EL (cell line): Measurements from ENCODE around the gene CXADR.

ENCODE experiments used
- DNase-seq: peaks from one replicate; pipeline ENCODE4 v3.0.0-alpha.2; 2016

CXADR gene

DNA sequence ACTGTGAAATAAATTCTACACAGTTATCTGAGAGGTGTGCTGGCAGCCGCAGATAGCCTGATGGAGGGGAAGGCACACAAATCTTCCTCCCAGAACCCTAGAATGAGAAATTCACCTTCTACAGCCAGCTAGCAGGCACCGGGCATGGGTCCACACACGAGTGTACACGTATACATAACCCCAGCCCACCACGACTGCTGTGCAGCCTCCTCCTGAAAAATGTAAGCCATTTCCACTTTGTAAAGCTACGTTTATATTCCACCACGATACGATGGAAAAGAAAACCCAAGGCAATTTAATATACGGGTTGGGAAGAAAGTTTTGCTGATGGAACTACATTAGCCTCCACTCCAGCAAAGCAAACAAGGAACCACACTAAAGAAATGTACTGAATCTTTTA, 98.1 kb downstream of the CXADR start:
- DNase-seq: peak; percentile 7

DNA sequence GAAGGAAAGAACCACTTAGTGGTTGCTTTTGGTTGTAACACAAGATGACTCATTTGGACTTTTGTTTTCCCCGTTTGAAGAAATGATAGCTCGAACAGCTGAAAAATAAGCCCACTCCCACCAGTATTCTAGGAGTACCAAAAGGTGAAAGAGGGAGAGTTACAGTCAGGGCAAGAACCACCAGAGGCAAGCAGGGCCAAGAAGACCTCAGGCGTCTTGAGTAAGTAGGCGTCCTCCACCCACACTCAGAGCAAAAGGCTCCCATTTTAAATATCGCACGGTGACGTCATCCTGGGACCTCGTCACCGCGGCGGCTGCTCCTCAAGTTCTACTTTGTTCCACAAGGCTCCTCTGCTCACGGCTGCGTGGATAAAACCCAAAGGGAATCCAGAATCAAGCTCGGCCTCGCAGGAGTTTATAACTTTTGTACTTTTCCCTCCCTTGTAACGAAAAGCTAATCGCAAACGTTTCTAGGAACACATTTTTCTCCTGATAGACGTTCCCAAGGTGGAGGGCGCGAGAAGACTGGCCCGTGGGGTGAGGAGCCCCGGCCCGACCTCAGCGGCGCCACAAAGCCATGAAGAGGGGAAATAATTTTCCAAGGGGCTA, 98.7 kb downstream of the CXADR start:
- peak; percentile 90 for DNase-seq

DNA sequence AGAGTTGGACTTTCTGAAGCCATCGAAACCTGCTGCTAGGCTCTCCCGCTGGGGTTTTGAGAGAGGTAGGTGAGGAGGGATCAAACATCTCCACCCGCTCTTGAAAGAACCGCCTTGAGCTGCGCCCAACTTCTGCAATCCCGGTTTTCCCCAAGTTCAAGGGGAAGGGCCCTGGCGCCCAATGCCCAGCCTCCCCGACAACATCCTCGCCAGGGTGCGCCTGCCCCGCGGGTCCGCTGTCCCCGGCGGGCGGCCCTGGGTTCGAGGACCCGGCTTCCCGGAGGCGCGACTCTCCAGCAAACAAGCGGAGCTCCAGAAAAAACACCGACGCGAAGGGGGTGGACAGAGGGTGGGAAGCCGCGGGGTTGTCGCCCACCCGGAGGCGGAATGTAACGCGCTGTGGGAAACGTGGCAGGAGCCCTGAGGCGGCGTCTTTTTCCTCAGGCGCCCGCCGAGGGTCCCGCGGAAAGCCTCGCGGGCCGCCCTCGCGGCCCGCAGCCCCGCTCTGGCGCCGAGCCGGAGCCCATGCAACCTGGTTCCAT, 99.3 kb downstream of the CXADR start:
- peak; percentile 44 for DNase-seq

DNA sequence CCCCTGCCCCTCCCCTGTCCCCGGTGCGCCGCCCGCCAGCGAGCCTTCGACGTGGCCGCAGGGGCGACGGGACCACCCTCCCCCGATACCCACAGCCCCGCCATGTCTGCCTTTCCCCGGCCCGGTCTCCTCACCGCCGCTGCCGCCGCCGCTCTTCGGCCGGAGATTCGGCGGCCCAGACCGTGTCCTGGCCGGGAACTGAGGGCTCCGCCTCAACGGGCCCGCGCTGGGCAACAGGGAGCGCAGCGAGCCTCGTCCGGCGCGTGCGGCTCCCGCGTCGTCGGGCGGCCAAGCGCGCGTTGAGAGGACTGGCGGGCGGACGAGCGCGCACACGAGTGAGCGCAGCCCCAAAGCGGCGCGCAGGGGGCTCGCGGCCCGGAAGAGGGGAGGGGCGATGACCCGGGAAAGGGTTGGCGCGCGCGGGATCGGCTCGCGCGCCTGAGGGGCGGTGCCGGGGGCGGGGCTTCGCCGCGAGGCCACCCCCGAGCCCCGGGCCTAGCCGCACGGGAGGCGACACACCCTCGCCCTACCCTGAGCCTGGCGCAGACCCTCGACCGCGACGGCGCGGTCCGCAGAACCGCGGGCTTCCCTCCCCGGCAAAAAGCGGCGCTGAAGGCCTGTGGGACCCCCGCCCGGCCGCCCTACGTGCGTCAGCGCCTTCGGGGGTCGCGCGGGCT, 99.9 kb downstream of the CXADR start, which contains the start of gene BTG3:
TSS of gene BTG3 (minus strand) at position 337 of the 677 bp plus-strand sequence. CDS start 3,757 bp downstream, outside the sequence.
- DNase-seq: peak; percentile 81

DNA sequence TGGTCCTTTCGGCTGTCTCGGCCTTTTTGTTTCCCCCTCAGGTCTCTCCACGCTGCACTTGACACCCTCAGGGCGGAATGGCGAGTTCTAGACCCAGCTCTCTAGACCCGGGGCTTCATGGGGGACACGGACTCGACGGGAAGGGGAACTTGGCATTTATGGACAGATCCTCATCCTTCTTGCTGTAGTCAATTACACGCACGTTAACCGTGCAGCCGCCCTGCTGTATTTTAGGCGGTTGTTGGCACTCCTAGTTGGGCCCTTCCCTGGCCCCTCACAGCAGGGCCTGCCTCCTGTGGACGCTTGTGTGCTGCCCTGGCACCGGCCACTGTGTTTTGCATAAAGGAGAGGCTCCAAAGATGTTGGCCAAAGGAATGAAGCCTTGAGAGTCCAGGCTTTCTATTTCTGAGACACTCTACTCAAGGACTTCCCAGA, 100.4 kb downstream of the CXADR start:
- DNase-seq: peak; percentile 16

DNA sequence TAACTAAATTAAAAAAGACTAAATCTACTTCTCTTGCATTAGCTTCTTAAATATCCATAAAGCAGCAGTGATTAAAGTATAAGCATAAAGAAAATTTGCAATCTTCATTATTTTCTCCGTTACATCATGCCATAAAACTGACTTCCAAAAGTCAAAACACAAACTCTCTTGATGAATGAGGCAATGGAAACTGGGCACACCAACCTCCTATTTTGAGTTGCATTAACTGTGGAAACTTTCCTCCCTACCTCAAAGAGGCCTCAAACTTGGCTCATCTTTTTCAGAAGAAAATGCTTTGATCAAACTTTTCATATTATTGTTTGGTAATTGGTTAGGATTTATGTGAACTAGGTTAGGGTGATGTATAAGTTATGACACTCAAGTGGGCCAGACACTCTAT, 104.0 kb downstream of the CXADR start:
- no peak for DNase-seq

DNA sequence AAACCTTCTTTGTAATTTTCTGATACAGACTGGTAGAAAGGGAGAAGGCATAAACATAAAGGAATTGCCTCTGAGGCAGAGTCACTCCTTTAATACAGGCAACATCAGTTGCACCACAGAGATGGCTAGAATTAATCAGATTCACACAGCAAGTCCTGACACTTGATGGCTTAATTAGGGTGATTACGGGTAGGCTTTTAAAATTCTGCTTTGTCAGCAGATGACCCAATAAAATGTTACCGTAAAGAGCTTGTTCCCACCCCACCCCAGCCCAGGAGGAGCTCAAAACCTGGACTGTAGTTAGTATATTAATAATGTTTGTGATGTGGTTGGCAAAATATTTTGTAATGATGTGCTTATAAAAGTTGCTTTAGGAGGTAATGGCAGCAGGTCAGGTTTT, 109.2 kb downstream of the CXADR start:
- DNase-seq: no peak

DNA sequence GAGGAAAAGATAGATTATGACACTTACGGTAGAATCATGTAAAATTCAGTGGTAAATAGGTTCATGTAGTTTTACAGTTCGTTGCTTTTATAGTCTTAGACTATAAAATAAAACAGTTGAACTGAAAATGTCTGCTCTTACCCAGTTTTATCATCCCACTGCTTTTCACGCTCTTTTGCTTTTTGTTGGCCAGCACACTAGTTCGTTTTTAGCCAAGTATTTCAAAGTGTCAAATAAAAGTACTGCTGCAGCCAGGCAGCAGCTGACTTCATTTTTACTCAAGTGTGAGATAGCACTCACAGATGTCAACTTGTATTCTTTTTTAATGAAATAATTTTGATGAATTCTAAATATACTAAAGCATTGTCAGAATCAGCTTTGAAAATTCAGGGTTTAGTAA, 118.4 kb downstream of the CXADR start:
- DNase-seq: no peak

DNA sequence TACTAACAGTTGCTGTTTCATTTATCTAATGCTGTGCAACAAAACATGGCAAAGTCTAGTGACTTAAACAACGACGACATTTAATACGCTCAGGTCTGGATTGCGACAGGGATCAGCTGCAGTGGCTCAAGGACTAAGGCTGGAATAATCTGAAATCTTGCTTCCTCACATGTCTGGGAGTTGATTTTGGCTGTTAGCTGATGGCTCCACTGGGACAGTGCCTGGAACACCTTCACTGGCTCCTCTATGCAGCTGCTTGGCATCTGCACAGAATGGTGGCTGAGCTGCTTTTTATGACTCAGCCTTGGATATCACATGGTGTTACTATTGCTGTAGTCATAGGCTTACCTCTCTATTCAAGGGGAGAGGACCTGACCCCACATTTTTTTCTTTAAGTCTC, 123.9 kb downstream of the CXADR start:
- no peak for DNase-seq

DNA sequence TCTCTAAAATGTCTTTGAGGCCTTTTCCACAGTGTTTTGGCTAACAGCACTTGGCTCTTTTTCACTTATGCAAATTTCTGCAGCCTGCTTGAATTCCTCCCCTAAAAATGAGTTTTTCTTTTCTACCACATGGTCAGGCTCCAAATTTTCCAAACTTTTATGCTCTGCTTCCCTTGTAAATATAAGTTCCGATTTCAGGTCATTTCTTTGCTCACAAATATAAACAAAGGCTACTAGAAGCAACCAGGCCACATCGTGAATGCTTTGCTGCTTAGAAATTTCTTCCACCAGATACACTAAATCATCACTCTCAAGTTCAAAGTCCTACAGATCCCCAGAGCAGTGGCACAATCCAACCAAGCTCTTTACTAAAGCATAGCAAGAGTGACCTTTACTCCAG, 128.0 kb downstream of the CXADR start:
- DNase-seq: no peak
